ENCODE measurements around the gene CHST1. TPM values are rescaled to one million over a fixed set of nuclear protein-coding genes. Genes with fewer than 3 reads are reported as not detected.

The CHST1 gene
- total RNA-seq, 5 donors from 2014 or later (not counting 1 experiment from before 2014, with no cell fraction given): 0.26 TPM; not detected in 4

- CTCF ChIA-PET: no interaction called here
- H3K36me3 Mint-ChIP-seq: peaks cover 5% of the 10 kb centered on the region
- H3K4me3 ChIP-seq (ENCODE audit: control insufficient read depth in 1 of 2, extremely low read depth in 1 of 2, low read length in 1 of 2): no peak overlapping the region
- POLR2A ChIA-PET: no interaction called here
- DNase-seq (no peak), ATAC-seq (replicated peaks in 1 of 4) (no peak)
- H3K4me1 ChIP-seq (ENCODE audit: control insufficient read depth in 1 of 2, extremely low read depth in 1 of 2, insufficient read depth in 2 of 2, low read length in 2 of 2): no peaks in the 10 kb centered on the region
- H3K4me1 Mint-ChIP-seq: no peaks in the 10 kb centered on the region
- H3K36me3 ChIP-seq (ENCODE audit: control insufficient read depth in 2 of 2, extremely low read depth in 1 of 2, insufficient read depth in 1 of 2, low read length in 1 of 2): no peaks in the 10 kb centered on the region
- no peak overlapping the region for H3K27ac Mint-ChIP-seq
- peaks cover 3 to 13% of the 10 kb centered on the region in 2 experiments for H3K27me3 ChIP-seq (replicated peaks in 1 of 2; ENCODE audit: control insufficient read depth in 2 of 2, extremely low read depth in 1 of 2, insufficient read depth in 2 of 2, low read length in 1 of 2)
- H3K9me3 Mint-ChIP-seq: peaks cover 6 to 9% (median 7%) of the 10 kb centered on the region in 3 donors
- H3K27me3 Mint-ChIP-seq: peaks cover 34 to 39% of the 10 kb centered on the region in 2 donors
- WGBS (ENCODE audit: insufficient coverage): 80% methylated on average over 1 of the region's 1 CpG
- no peak overlapping the region for H3K4me3 Mint-ChIP-seq
- H3K9me3 ChIP-seq: no peaks in the 10 kb centered on the region
- H3K27ac ChIP-seq (ENCODE audit: low read length): no peak overlapping the region
Measured at GRCh38 chr11:45635907-45636306, 29.5 kb downstream of the CHST1 start.

GRCh38 chr11:45625611-45626010, 39.8 kb downstream of the CHST1 start:
- peaks cover 49% of the 10 kb centered on the region in 2 donors for H3K27me3 Mint-ChIP-seq
- peaks cover 0 to 3% (median 0%) of the 10 kb centered on the region in 3 donors for H3K9me3 Mint-ChIP-seq
- POLR2A ChIA-PET: no interaction called here

DNA sequence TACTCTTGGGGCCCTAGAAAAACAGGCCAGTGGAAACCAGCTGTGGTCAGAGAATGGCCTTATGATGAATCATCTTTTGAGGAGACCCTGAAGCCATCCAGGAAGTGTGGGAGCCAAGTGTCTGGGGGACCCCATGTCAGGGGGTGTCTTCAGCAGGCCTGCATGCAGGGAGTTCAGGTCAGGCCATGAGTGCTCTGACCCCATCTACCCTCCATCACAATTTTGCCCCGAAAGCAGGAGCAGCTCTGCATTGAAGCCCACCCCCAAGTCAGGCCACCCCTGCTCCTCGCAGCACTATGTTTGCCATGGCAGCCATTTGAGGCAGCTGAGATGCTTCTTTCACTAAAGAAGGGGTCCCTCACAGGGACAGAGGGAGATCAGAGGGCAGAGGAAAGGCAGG, 41.3 kb downstream of the CHST1 start:
- Mint-ChIP-seq H3K4me1 (no peaks in the 10 kb centered on the region), H3K36me3 (no peaks in the 10 kb centered on the region), H3K9me3 (peaks cover 0 to 4% (median 3%) of the 10 kb centered on the region in 3 donors), H3K27ac (no peak overlapping the region), H3K27me3 (peaks cover 42 to 46% of the 10 kb centered on the region in 2 donors), H3K4me3 (no peak overlapping the region)
- H3K27me3 ChIP-seq (replicated peaks in 1 of 2; ENCODE audit: control insufficient read depth in 2 of 2, extremely low read depth in 1 of 2, insufficient read depth in 2 of 2, low read length in 1 of 2): peaks cover 0 to 37% of the 10 kb centered on the region in 2 experiments
- no CpG with 5 or more reads among the region's 2 CpGs for WGBS (ENCODE audit: insufficient coverage)
- DNase-seq (no peak), ATAC-seq (replicated peaks in 1 of 4) (no peak)
- ChIA-PET CTCF (interaction anchor here in 1 of 2 donors (0.9 kb wide), 1 partner anchor 542 kb away, joined by 4 read pairs; no protein-coding TSS in a partner anchor), POLR2A (no interaction called here)
- no peaks in the 10 kb centered on the region for H3K4me1 ChIP-seq (ENCODE audit: control insufficient read depth in 1 of 2, extremely low read depth in 1 of 2, insufficient read depth in 2 of 2, low read length in 2 of 2)
- no peaks in the 10 kb centered on the region for H3K9me3 ChIP-seq
- H3K36me3 ChIP-seq (ENCODE audit: control insufficient read depth in 2 of 2, extremely low read depth in 1 of 2, insufficient read depth in 1 of 2, low read length in 1 of 2): no peaks in the 10 kb centered on the region
- no peak overlapping the region for H3K4me3 ChIP-seq (ENCODE audit: control insufficient read depth in 1 of 2, extremely low read depth in 1 of 2, low read length in 1 of 2)
- no peak overlapping the region for H3K27ac ChIP-seq (ENCODE audit: low read length)

More at GRCh38 chr11:45625611-45626010, 39.8 kb downstream of the CHST1 start:
- Mint-ChIP-seq H3K4me1 (no peaks in the 10 kb centered on the region), H3K4me3 (no peak overlapping the region), H3K27ac (no peak overlapping the region), H3K36me3 (no peaks in the 10 kb centered on the region)
- H3K27me3 ChIP-seq (replicated peaks in 1 of 2; ENCODE audit: control insufficient read depth in 2 of 2, extremely low read depth in 1 of 2, insufficient read depth in 2 of 2, low read length in 1 of 2): peaks cover 0 to 30% of the 10 kb centered on the region in 2 experiments
- CTCF ChIA-PET: no interaction called here
- WGBS (ENCODE audit: insufficient coverage): 90% methylated on average over 3 of the region's 6 CpGs
- DNase-seq (no peak), ATAC-seq (replicated peaks in 1 of 4) (no peak)
- no peaks in the 10 kb centered on the region for H3K36me3 ChIP-seq (ENCODE audit: control insufficient read depth in 2 of 2, extremely low read depth in 1 of 2, insufficient read depth in 1 of 2, low read length in 1 of 2)
- no peaks in the 10 kb centered on the region for H3K4me1 ChIP-seq (ENCODE audit: control insufficient read depth in 1 of 2, extremely low read depth in 1 of 2, insufficient read depth in 2 of 2, low read length in 2 of 2)
- H3K27ac ChIP-seq (ENCODE audit: low read length): no peak overlapping the region
- H3K9me3 ChIP-seq: no peaks in the 10 kb centered on the region
- no peak overlapping the region for H3K4me3 ChIP-seq (ENCODE audit: control insufficient read depth in 1 of 2, extremely low read depth in 1 of 2, low read length in 1 of 2)

GRCh38 chr11:45622861-45623260, 42.6 kb downstream of the CHST1 start:
- CTCF ChIA-PET: no interaction called here
- POLR2A ChIA-PET: no interaction called here
- H3K36me3 Mint-ChIP-seq: no peaks in the 10 kb centered on the region
- H3K9me3 Mint-ChIP-seq: peaks cover 0 to 4% (median 0%) of the 10 kb centered on the region in 3 donors
- Histone ChIP-seq H3K4me3 (ENCODE audit: control insufficient read depth in 1 of 2, extremely low read depth in 1 of 2, low read length in 1 of 2) (no peak overlapping the region), H3K9me3 (no peaks in the 10 kb centered on the region), H3K4me1 (ENCODE audit: control insufficient read depth in 1 of 2, extremely low read depth in 1 of 2, insufficient read depth in 2 of 2, low read length in 2 of 2) (no peaks in the 10 kb centered on the region), H3K36me3 (ENCODE audit: control insufficient read depth in 2 of 2, extremely low read depth in 1 of 2, insufficient read depth in 1 of 2, low read length in 1 of 2) (no peaks in the 10 kb centered on the region), H3K27me3 (replicated peaks in 1 of 2; ENCODE audit: control insufficient read depth in 2 of 2, extremely low read depth in 1 of 2, insufficient read depth in 2 of 2, low read length in 1 of 2) (peaks cover 0 to 42% of the 10 kb centered on the region in 2 experiments), H3K27ac (ENCODE audit: low read length) (no peak overlapping the region)
- no peak overlapping the region for H3K4me3 Mint-ChIP-seq
- no peak overlapping the region for H3K27ac Mint-ChIP-seq
- no peaks in the 10 kb centered on the region for H3K4me1 Mint-ChIP-seq
- no peak for DNase-seq
- peaks cover 37 to 45% of the 10 kb centered on the region in 2 donors for H3K27me3 Mint-ChIP-seq
- ATAC-seq (replicated peaks in 1 of 4): no peak
- no CpG with 5 or more reads among the region's 2 CpGs for WGBS (ENCODE audit: insufficient coverage)

- no peaks in the 10 kb centered on the region for H3K4me1 ChIP-seq (ENCODE audit: control insufficient read depth in 1 of 2, extremely low read depth in 1 of 2, insufficient read depth in 2 of 2, low read length in 2 of 2)
- POLR2A ChIA-PET: no interaction called here
- H3K9me3 ChIP-seq: no peaks in the 10 kb centered on the region
- H3K27me3 Mint-ChIP-seq: peaks cover 43 to 45% of the 10 kb centered on the region in 2 donors
- ATAC-seq (replicated peaks in 1 of 4) (no peak), DNase-seq (no peak)
- no peaks in the 10 kb centered on the region for H3K36me3 Mint-ChIP-seq
- no peak overlapping the region for H3K4me3 Mint-ChIP-seq
- 80% methylated on average over 1 of the region's 2 CpGs for WGBS (ENCODE audit: insufficient coverage)
- no peak overlapping the region for H3K4me3 ChIP-seq (ENCODE audit: control insufficient read depth in 1 of 2, extremely low read depth in 1 of 2, low read length in 1 of 2)
- H3K27ac Mint-ChIP-seq: no peak overlapping the region
- H3K27ac ChIP-seq (ENCODE audit: low read length): no peak overlapping the region
- no peaks in the 10 kb centered on the region for H3K36me3 ChIP-seq (ENCODE audit: control insufficient read depth in 2 of 2, extremely low read depth in 1 of 2, insufficient read depth in 1 of 2, low read length in 1 of 2)
- CTCF ChIA-PET: no interaction called here
- peaks cover 0 to 41% of the 10 kb centered on the region in 2 experiments for H3K27me3 ChIP-seq (replicated peaks in 1 of 2; ENCODE audit: control insufficient read depth in 2 of 2, extremely low read depth in 1 of 2, insufficient read depth in 2 of 2, low read length in 1 of 2)
- H3K9me3 Mint-ChIP-seq: peaks cover 0 to 4% (median 0%) of the 10 kb centered on the region in 3 donors
- no peaks in the 10 kb centered on the region for H3K4me1 Mint-ChIP-seq
Measured at GRCh38 chr11:45622283-45622682, 43.1 kb downstream of the CHST1 start.

DNA sequence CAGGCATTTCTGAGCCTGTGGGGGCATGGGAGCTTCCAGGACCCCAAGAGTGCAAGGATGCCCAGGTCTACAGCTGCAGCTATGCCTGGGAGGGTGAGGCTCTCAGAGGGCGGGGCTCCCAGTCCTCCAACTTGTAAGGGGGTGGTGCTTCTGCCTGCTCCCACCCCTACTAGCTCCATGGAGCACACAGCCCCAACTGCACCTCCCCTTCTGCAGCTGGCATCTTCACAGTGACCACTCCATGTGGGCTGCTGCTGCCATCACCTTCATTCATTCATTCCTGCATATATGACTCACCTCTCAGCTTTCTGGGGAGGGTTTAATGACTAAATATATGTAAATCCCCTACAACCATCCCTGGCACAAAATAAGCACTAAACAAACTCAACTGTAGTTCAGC, 43.8 kb downstream of the CHST1 start:
- Histone ChIP-seq H3K4me1 (ENCODE audit: control insufficient read depth in 1 of 2, extremely low read depth in 1 of 2, insufficient read depth in 2 of 2, low read length in 2 of 2) (no peaks in the 10 kb centered on the region), H3K36me3 (ENCODE audit: control insufficient read depth in 2 of 2, extremely low read depth in 1 of 2, insufficient read depth in 1 of 2, low read length in 1 of 2) (no peaks in the 10 kb centered on the region), H3K9me3 (no peaks in the 10 kb centered on the region), H3K4me3 (ENCODE audit: control insufficient read depth in 1 of 2, extremely low read depth in 1 of 2, low read length in 1 of 2) (no peak overlapping the region), H3K27me3 (replicated peaks in 1 of 2; ENCODE audit: control insufficient read depth in 2 of 2, extremely low read depth in 1 of 2, insufficient read depth in 2 of 2, low read length in 1 of 2) (peaks cover 0 to 44% of the 10 kb centered on the region in 2 experiments), H3K27ac (ENCODE audit: low read length) (no peak overlapping the region)
- no peak overlapping the region for H3K27ac Mint-ChIP-seq
- no peaks in the 10 kb centered on the region for H3K4me1 Mint-ChIP-seq
- H3K36me3 Mint-ChIP-seq: no peaks in the 10 kb centered on the region
- no peak overlapping the region for H3K4me3 Mint-ChIP-seq
- peaks cover 43 to 45% of the 10 kb centered on the region in 2 donors for H3K27me3 Mint-ChIP-seq
- H3K9me3 Mint-ChIP-seq: peaks cover 0 to 4% (median 0%) of the 10 kb centered on the region in 3 donors
- DNase-seq: no peak
- POLR2A ChIA-PET: no interaction called here
- CTCF ChIA-PET: no interaction called here
- WGBS (ENCODE audit: insufficient coverage): no CpG with 5 or more reads among the region's 1 CpG
- ATAC-seq (replicated peaks in 1 of 4): no peak

GRCh38 chr11:45620243-45620642, 45.2 kb downstream of the CHST1 start:
- ChIA-PET CTCF (no interaction called here), POLR2A (no interaction called here)
- peaks cover 0 to 49% of the 10 kb centered on the region in 2 experiments for H3K27me3 ChIP-seq (replicated peaks in 1 of 2; ENCODE audit: control insufficient read depth in 2 of 2, extremely low read depth in 1 of 2, insufficient read depth in 2 of 2, low read length in 1 of 2)
- Mint-ChIP-seq H3K4me1 (no peaks in the 10 kb centered on the region), H3K4me3 (no peak overlapping the region), H3K27ac (no peak overlapping the region), H3K9me3 (peaks cover 0 to 4% (median 0%) of the 10 kb centered on the region in 3 donors), H3K36me3 (no peaks in the 10 kb centered on the region), H3K27me3 (peaks cover 38 to 43% of the 10 kb centered on the region in 2 donors)
- H3K36me3 ChIP-seq (ENCODE audit: control insufficient read depth in 2 of 2, extremely low read depth in 1 of 2, insufficient read depth in 1 of 2, low read length in 1 of 2): no peaks in the 10 kb centered on the region
- no peaks in the 10 kb centered on the region for H3K4me1 ChIP-seq (ENCODE audit: control insufficient read depth in 1 of 2, extremely low read depth in 1 of 2, insufficient read depth in 2 of 2, low read length in 2 of 2)
- no peak overlapping the region for H3K4me3 ChIP-seq (ENCODE audit: control insufficient read depth in 1 of 2, extremely low read depth in 1 of 2, low read length in 1 of 2)
- DNase-seq (no peak), ATAC-seq (replicated peaks in 1 of 4) (no peak)
- no peak overlapping the region for H3K27ac ChIP-seq (ENCODE audit: low read length)
- WGBS (ENCODE audit: insufficient coverage): 56% methylated on average over 2 of the region's 3 CpGs
- H3K9me3 ChIP-seq: no peaks in the 10 kb centered on the region

All from T-cell (primary cell).